HepG2 (cell line): ENCODE data around the gene ZBTB7A. TPM values are rescaled to one million over a fixed set of nuclear protein-coding genes. Genes with fewer than 3 reads are reported as not detected.

Source experiments
- ATAC-seq: fragments of 200-7000 bp; cut with Tn5 transposase; 3 replicates; pipeline ENCODE4 v1.9.1; 2020; ENCODE audit warnings: mild to moderate bottlenecking, moderate library complexity
- BruUV-seq: library from RNA; stranded (reverse); fragments of 400-500 nt; replicated peaks from 2 replicates; lab custom pipeline; 2021; lab: Mats Ljungman, UMichigan
- CTCF ChIA-PET: fragments of 300-600 bp; formaldehyde crosslinking; extraction: SDS; loops from one replicate; lab custom pipeline; 2021; ENCODE audit warnings: low total read pairs, inconsistent platforms, low intra/inter-chr PET ratio; lab: Yijun Ruan, JAX
- POLR2A ChIA-PET: fragments of 350-600 bp; sonication (Branson Sonifier 250); formaldehyde crosslinking; loops from one replicate; lab custom pipeline; 2020; ENCODE audit warnings: antibody characterized with exemption, inconsistent platforms; lab: Yijun Ruan, JAX
- DNase-seq: peaks from one replicate; pipeline ENCODE4 v3.0.0-alpha.2; 2015; ENCODE audit warnings: low spot score
- FAIRE-seq: peaks from 3 replicates; lab custom pipeline; 2011; peaks lifted over from hg19 to GRCh38; lab: Jason Lieb, UNC
- H2AFZ ChIP-seq: one replicate; pipeline ENCODE4 v1.6.1; 2011; ENCODE audit warnings: low read length, inconsistent platforms
- H3K27ac ChIP-seq: fragments of 300-600 bp; 3 replicates; pipeline ENCODE4 v1.8.0; 2011; ENCODE audit warnings: mixed run types, mild to moderate bottlenecking, mixed read lengths, low read length, inconsistent platforms; ENCODE audit not compliant: insufficient read depth; ENCODE audit errors: extremely low read length
- H3K27me3 ChIP-seq, 2 experiments: fragments of 200-600 bp in 1 of 2; 2 replicates in 1 of 2; 3 replicates in 1 of 2; pipeline versions ENCODE4 v1.6.0 to v1.8.0; 2011; ENCODE audit warnings: low read length in 2 of 2, mild to moderate bottlenecking in 2 of 2, moderate library complexity in 2 of 2, inconsistent platforms in 1 of 2; ENCODE audit not compliant: insufficient read depth in 2 of 2, control insufficient read depth in 1 of 2
- H3K36me3 ChIP-seq, 2 experiments: fragments of 200-600 bp in 1 of 2; replicated peaks in 1 of 2; 2 replicates in 1 of 2; 3 replicates in 1 of 2; pipeline versions ENCODE4 v1.5.1 to v1.8.0; 2011; ENCODE audit warnings: low read length in 2 of 2, inconsistent platforms in 1 of 2; ENCODE audit not compliant: insufficient read depth in 2 of 2, control insufficient read depth in 1 of 2
- H3K4me1 ChIP-seq: 2 replicates; pipeline ENCODE4 v1.5.1; 2012; ENCODE audit warnings: low read length, inconsistent platforms; ENCODE audit not compliant: insufficient read depth
- H3K4me2 ChIP-seq: 2 replicates; pipeline ENCODE4 v1.6.0; 2011; ENCODE audit warnings: low read depth, low read length, inconsistent platforms
- H3K4me3 ChIP-seq, 3 experiments: fragments of 200-600 bp in 1 of 3; sonication (generic), shearing (Covaris generic) in 1 of 3; replicated peaks in 1 of 3; 2 replicates each; pipeline ENCODE4 v1.5.1; 2011 to 2016; ENCODE audit warnings: low read length in 3 of 3, inconsistent platforms in 2 of 3, low read depth in 2 of 3, mild to moderate bottlenecking in 2 of 3, control low read depth in 1 of 3, mixed read lengths in 1 of 3; ENCODE audit not compliant: insufficient read depth in 1 of 3
- H3K79me2 ChIP-seq: one replicate; pipeline ENCODE4 v1.6.1; 2011; ENCODE audit warnings: low read length, inconsistent platforms; ENCODE audit not compliant: insufficient read depth
- H3K9ac ChIP-seq: 2 replicates; pipeline ENCODE4 v1.6.0; 2011; ENCODE audit warnings: mild to moderate bottlenecking, low read depth, low read length, inconsistent platforms; ENCODE audit not compliant: insufficient read depth
- H3K9me3 ChIP-seq: 2 replicates; pipeline ENCODE4 v1.5.1; 2012; ENCODE audit warnings: mild to moderate bottlenecking, low read length
- H4K20me1 ChIP-seq: 2 replicates; pipeline ENCODE4 v1.6.0; 2011; ENCODE audit warnings: inconsistent platforms, mild to moderate bottlenecking, low read length, moderate library complexity; ENCODE audit not compliant: insufficient read depth
- CAMTA2 ChIP-seq: sonication (generic); formaldehyde crosslinking; IDR thresholded peaks from 2 replicates; pipeline ENCODE4 v1.4.0; 2020; ENCODE audit warnings: mild to moderate bottlenecking, missing genetic modification reagents, borderline replicate concordance
- CTCF ChIP-seq: sonication (generic); formaldehyde crosslinking; IDR thresholded peaks from 2 replicates; pipeline ENCODE4 v1.5.0; 2020; ENCODE audit warnings: mild to moderate bottlenecking, missing genetic modification reagents, moderate library complexity
- HES4 ChIP-seq: sonication (generic); formaldehyde crosslinking; IDR thresholded peaks from 2 replicates; pipeline ENCODE4 v1.9.0; 2021; ENCODE audit warnings: mild to moderate bottlenecking, missing genetic modification reagents, borderline replicate concordance
- HIVEP1 ChIP-seq: sonication (generic); formaldehyde crosslinking; IDR thresholded peaks from 2 replicates; pipeline ENCODE4 v1.4.0; 2020; ENCODE audit warnings: mild to moderate bottlenecking, missing genetic modification reagents
- JUND ChIP-seq: sonication (generic); formaldehyde crosslinking; IDR thresholded peaks from 2 replicates; pipeline ENCODE4 v1.8.0; 2022; ENCODE audit warnings: mild to moderate bottlenecking, missing genetic modification reagents
- MTA3 ChIP-seq: sonication (generic); formaldehyde crosslinking; IDR thresholded peaks from 2 replicates; pipeline ENCODE4 v1.4.0; 2020; ENCODE audit warnings: missing genetic modification reagents
- RBFOX2 ChIP-seq: fragments of 200-400 bp; formaldehyde crosslinking; IDR thresholded peaks from 2 replicates; pipeline ENCODE4 v1.6.1; 2017; ENCODE audit warnings: low read depth, mild to moderate bottlenecking, low read length
- SOX6 ChIP-seq, 2 experiments: fragments of 450-650 bp in 1 of 2; sonication (generic) in 1 of 2; formaldehyde crosslinking in 1 of 2; IDR thresholded peaks; 2 replicates each; pipeline versions ENCODE4 v1.4.0 to v1.6.1; 2017 to 2020; ENCODE audit warnings: antibody characterized with exemption in 1 of 2, mild to moderate bottlenecking in 1 of 2, missing genetic modification reagents in 1 of 2
- SRSF4 ChIP-seq: fragments of 200-400 bp; formaldehyde crosslinking; IDR thresholded peaks from one replicate; pipeline ENCODE4 v1.6.1; 2018; ENCODE audit warnings: mild to moderate bottlenecking, low read depth, low read length, moderate library complexity; ENCODE audit not compliant: poor library complexity, severe bottlenecking
- ZNF34 ChIP-seq: sonication (generic); formaldehyde crosslinking; IDR thresholded peaks from 2 replicates; pipeline ENCODE4 v1.4.0; 2020; ENCODE audit warnings: mild to moderate bottlenecking, missing genetic modification reagents, borderline replicate concordance
- ZNF350 ChIP-seq: sonication (generic); formaldehyde crosslinking; IDR thresholded peaks from 2 replicates; pipeline ENCODE4 v1.4.0; 2020; ENCODE audit warnings: mild to moderate bottlenecking, low read depth, missing genetic modification reagents, borderline replicate concordance
- ZNF557 ChIP-seq: sonication (generic); formaldehyde crosslinking; IDR thresholded peaks from 2 replicates; pipeline ENCODE4 v1.4.0; 2020; ENCODE audit warnings: missing genetic modification reagents
- ZNF737 ChIP-seq: sonication (generic); formaldehyde crosslinking; IDR thresholded peaks from 2 replicates; pipeline ENCODE4 v1.5.0; 2020; ENCODE audit warnings: missing genetic modification reagents, mild to moderate bottlenecking, borderline replicate concordance
- ZSCAN22 ChIP-seq: sonication (generic); formaldehyde crosslinking; IDR thresholded peaks from 2 replicates; pipeline ENCODE4 v1.4.0; 2020; ENCODE audit warnings: mild to moderate bottlenecking, missing genetic modification reagents
- ZSCAN29 ChIP-seq: sonication (generic); formaldehyde crosslinking; conservative IDR thresholded peaks from 2 replicates; pipeline ENCODE4 v1.4.0; 2020; ENCODE audit warnings: mild to moderate bottlenecking, missing genetic modification reagents
- WGBS: methylation state at CpG from one replicate; pipeline ENCODE4 v1.1.6; 2017; ENCODE audit warnings: low lambda C conversion rate; 5-methylcytosine and 5-hydroxymethylcytosine counted together
- in situ Hi-C: cut with HindIII; loops from 2 replicates; pipeline ENCODE4 v1.10.0; 2017; ENCODE audit warnings: low pct_unique_long_range_greater_than_20kb; ENCODE audit not compliant: extremely low pct_ligation_motif_present
- intact Hi-C: fragments of 100-400 bp; cut with micrococcal nuclease; formaldehyde crosslinking; loops from one replicate; pipeline ENCODE4 v1.10.0; 2022; ENCODE audit not compliant: unreplicated experiment
- polyA plus RNA-seq, 8 experiments: library from polyadenylated mRNA; depleted of rRNA in 3 of 8; stranded (reverse) in 7 of 8; unstranded in 1 of 8; fragments of >200 nt; fragmentation: Illumina TruSeq in 4 of 8; extraction: Trizol in 4 of 8; gene quantifications; 2 replicates each; pipeline versions ENCODE4 v1.2.1 to v1.2.3, GENCODE V29; 2011 to 2016; ENCODE audit warnings: low read depth in 4 of 8, missing spikeins in 1 of 8, mixed read lengths in 1 of 8; ENCODE audit not compliant: insufficient read depth in 1 of 8
- total RNA-seq, 5 experiments: library from RNA; depleted of rRNA; stranded (reverse); fragments of >200 nt; fragmentation: Illumina TruSeq; extraction: Trizol; gene quantifications; 2 replicates each; pipeline ENCODE4 v1.2.3, GENCODE V29; 2016; ENCODE audit warnings: low read depth in 1 of 5

ZBTB7A gene
- total and polyA plus RNA-seq, 2 of the 13 experiments (the other 11 are each of a cell fraction or from before 2014, with no cell fraction given): 3.6 to 4.0 TPM

GRCh38 chr19:4018775-4019504, 47.8 kb downstream of the ZBTB7A start:
- Histone ChIP-seq H3K79me2 (peaks cover 12% of the 10 kb centered on the region), H3K9me3 (no peaks in the 10 kb centered on the region), H3K4me1 (no peaks in the 10 kb centered on the region), H3K27me3 (no peaks in the 10 kb centered on the region), H2AFZ (no peak overlapping the region), H3K4me3 (no peak overlapping the region), H4K20me1 (no peaks in the 10 kb centered on the region), H3K9ac (no peak overlapping the region), H3K36me3 (peaks cover 18 to 21% of the 10 kb centered on the region in 2 experiments; a peak in 4 of 5 replicates), H3K27ac (no peak overlapping the region), H3K4me2 (no peak overlapping the region)
- ATAC-seq: no peak
- in situ Hi-C loops: no loop called here
- no peak for TF ChIP-seq ZNF557 (CRISPR knock-in tag)
- 0 out of 2 replicates have a peak, but pooled peaks have one; percentile 13 for TF ChIP-seq RBFOX2
- ChIA-PET CTCF (no interaction called here), POLR2A (no interaction called here)
- DNase-seq: no peak
- WGBS: over 99% methylated on average over 10 of the region's 19 CpGs
- intact Hi-C loops: no loop called here
- FAIRE-seq: no peak
- BruUV-seq: no TSS peak

- in situ Hi-C loops (no loop called here), intact Hi-C loops (no loop called here)
- 97% methylated on average over 19 of the region's 22 CpGs for WGBS
- H3K4me2 ChIP-seq: no peak overlapping the region
- H2AFZ ChIP-seq: no peak overlapping the region
- H3K27me3 ChIP-seq: no peaks in the 10 kb centered on the region
- DNase-seq (no peak), ATAC-seq (no peak), FAIRE-seq (no peak)
- TF ChIP-seq ZNF34 (CRISPR knock-in tag) (no peak), SOX6 (IDR thresholded peaks at IDR 0.05) (no peak), SOX6 (CRISPR knock-in tag; IDR thresholded peaks at IDR 0.05) (no peak), ZNF350 (CRISPR knock-in tag) (no peak), MTA3 (CRISPR knock-in tag) (no peak), CAMTA2 (CRISPR knock-in tag) (no peak), ZNF737 (CRISPR knock-in tag) (no peak), JUND (CRISPR knock-in tag) (no peak), ZSCAN22 (CRISPR knock-in tag) (no peak), HIVEP1 (CRISPR knock-in tag) (no peak), ZSCAN29 (CRISPR knock-in tag) (no peak), HES4 (CRISPR knock-in tag) (no peak), SRSF4 (no peak), CTCF (CRISPR knock-in tag) (no peak)
- H3K9me3 ChIP-seq: no peaks in the 10 kb centered on the region
- no peak overlapping the region for H3K27ac ChIP-seq
- POLR2A ChIA-PET: no interaction called here
- CTCF ChIA-PET: no interaction called here
- no peak overlapping the region for H3K9ac ChIP-seq
- H4K20me1 ChIP-seq: no peaks in the 10 kb centered on the region
- H3K36me3 ChIP-seq: peaks cover 19 to 25% of the 10 kb centered on the region in 2 experiments; a peak in 4 of 5 replicates
- no peak overlapping the region for H3K4me3 ChIP-seq
- BruUV-seq: no TSS peak
- peaks cover 12% of the 10 kb centered on the region for H3K79me2 ChIP-seq
- H3K4me1 ChIP-seq: no peaks in the 10 kb centered on the region
These were observed 48.5 kb downstream of the ZBTB7A start for GRCh38 chr19:4018140-4018613.
